A673 (cell line): ENCODE results near the gene KIRREL3.

Source experiments
- CTCF ChIP-seq: fragments of 300-800, 200-600 bp; sonication (generic); conservative IDR thresholded peaks from 2 replicates; pipeline ENCODE4 v1.5.1; 2017; ENCODE audit warnings: low read depth, mild to moderate bottlenecking, antibody characterized with exemption, low read length, moderate library complexity, mixed read lengths
- EZH2 ChIP-seq: fragments of 200-600 bp; sonication (generic); IDR thresholded peaks from 2 replicates; pipeline ENCODE4 v1.6.1; 2017; ENCODE audit warnings: borderline replicate concordance, low read depth, mild to moderate bottlenecking, mixed read lengths, antibody characterized with exemption, low read length; ENCODE audit not compliant: poor library complexity, severe bottlenecking

GRCh38 chr11:126838779-126839178, 161.8 kb downstream of the KIRREL3 start:
- no peak for TF ChIP-seq CTCF
- no peak for TF ChIP-seq EZH2
